ENCODE data around the gene NTN4.
"Not testable (repeated sequence)": the region's sequence is repeated elsewhere in the genome, so short reads cannot be mapped to it uniquely, and the experiment has no call there.

NTN4 gene

DNA sequence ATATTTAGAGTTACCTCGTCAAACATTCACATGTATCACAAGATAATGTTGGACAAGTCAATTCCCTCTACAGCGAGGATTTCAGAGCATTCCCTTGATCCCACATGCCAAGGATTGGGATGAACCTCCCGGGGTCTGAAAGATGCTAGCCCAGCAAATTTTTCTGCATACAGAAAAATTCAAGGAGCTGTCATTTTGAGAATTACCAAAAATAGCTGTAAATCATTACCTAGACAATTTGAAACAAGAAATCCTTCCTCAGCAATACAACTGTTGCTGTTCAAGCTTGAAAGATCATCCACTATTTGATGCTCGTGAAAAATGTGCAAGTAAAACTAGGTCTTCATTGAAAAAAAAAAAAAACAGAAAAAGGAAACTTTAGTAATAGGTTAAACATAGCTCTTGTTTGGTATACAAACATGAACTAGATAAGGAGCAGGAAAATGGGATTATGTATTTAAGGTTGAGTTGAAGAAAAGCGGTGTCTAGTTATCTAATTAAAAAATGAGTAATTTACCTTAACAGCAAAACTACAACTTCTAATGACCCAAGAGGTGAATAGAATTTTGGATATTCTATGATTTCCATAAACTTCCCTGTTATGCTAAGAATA lies 73.1 kb downstream of the NTN4 start:
- no peak for DNase-seq (ENCODE audit: extremely low read depth in 1 of 2, low read depth in 1 of 2)

DNA sequence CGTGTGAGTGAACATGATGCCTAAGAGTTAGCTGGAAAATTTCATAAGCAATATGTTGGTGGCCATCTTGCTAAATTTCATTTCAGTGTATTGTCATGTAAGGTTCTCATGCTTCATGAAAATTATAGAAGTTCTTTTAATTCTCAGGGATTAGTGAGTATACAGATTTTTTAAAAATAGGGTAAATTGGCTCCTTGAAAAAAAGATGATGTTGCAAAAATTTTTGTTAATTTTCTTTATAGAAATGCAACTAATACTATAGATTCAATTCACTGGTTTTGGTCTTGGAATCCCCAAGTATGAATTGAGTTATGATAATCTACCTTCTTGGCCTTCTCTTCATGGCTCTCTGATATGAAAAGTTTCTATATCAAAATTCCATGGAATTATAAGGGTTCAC lies 75.4 kb downstream of the NTN4 start:
- no peak for DNase-seq (ENCODE audit: extremely low read depth in 1 of 2, low read depth in 1 of 2)

DNA sequence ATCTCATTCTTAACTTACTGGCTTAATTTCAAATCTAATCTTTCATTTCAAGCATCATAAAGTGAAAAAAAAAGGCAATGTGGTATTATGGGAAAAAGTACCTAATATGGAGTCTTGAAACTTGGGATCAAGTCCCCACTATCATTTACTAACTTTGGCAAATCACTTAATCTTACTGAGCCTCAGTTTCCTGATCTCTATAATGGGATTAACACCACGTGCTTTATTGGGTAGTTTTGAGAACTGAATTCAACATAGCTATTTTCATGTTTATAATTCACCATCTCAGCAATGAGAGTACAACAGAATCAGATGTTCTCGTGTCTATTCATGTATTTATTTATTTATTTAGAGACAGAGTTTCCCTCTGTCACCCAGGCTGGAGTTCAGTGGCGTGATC lies 78.3 kb downstream of the NTN4 start:
- no peak for DNase-seq (ENCODE audit: extremely low read depth in 1 of 2, low read depth in 1 of 2)

DNA sequence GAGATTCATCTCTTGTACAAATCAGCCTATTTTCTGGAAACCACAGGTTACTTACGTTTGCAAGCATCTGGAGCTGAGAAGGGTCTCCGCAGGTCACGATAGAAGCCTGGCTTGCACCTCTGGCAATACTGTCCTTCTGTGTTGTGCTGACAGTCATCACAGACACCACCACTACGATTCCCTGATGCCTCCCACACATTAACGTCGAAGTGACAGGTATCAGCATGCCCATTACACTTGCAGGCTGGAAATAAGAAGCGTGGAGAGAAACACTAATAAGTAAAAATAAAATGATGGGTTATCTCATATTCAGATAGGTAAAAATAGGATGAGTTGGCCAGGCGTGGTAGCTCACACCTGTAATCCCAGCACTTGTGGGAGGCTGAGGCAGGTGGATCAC lies 80.2 kb downstream of the NTN4 start:
- DNase-seq (ENCODE audit: extremely low read depth in 1 of 2, low read depth in 1 of 2), result no peak

DNA sequence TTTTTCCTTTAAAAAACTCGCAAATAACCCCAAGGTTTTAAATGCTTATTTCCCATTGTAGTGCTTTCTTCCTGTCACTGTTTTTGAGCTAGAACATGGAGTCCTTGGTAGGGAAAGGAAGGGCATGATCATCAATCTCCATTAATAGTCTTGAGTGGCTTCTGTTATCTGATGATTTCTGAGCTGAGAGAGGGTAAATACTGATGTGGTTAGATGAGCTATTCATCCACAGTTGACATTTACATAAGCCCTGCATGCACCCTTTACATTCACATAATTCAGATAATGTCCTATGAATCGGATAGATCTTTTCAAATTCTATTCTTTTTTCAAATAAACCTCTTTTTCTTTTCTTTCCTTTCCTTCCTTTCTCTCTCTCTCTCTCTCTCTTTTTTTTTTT lies 81.4 kb downstream of the NTN4 start:
- no peak for DNase-seq (ENCODE audit: extremely low read depth in 1 of 2, low read depth in 1 of 2)

DNA sequence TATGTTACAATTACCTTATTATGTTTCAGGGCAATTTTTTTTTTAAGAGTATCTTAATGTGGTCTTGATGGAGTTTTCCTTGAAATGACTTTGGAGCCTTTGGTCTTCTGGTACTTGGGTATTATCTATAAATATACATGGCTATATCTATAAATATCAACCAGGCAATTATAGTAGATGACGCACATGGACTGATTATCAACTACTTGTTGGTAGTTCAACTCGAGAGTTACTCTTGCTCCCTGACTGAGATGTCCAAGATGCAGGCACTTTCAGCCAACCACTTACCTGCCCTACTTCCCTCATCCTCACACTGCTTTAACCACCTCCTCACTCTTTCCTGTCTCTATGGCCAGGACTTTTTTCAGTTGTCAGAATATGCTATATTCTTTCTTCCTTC lies 85.4 kb downstream of the NTN4 start:
- DNase-seq (ENCODE audit: extremely low read depth in 1 of 2, low read depth in 1 of 2), result no peak

DNA sequence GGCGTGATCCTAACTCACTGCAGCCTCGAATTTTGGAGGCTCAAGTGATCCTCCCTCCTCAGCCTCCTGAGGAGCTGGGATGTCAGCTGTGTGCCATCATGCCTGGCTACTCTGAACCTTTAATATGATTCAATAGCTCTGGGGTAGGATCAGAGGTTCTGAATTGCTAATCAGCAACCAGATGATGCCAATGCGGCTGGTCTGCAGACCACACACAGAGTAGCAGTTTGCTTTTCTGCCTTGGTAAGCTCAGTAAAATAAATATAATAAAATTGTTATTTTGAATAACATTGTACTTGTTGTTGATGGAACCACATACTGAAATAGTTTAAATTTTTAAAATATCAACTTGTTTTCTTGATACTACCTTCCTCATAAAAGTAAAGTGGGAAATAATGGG lies 86.6 kb downstream of the NTN4 start:
- DNase-seq (ENCODE audit: extremely low read depth in 1 of 2, low read depth in 1 of 2), result no peak

DNA sequence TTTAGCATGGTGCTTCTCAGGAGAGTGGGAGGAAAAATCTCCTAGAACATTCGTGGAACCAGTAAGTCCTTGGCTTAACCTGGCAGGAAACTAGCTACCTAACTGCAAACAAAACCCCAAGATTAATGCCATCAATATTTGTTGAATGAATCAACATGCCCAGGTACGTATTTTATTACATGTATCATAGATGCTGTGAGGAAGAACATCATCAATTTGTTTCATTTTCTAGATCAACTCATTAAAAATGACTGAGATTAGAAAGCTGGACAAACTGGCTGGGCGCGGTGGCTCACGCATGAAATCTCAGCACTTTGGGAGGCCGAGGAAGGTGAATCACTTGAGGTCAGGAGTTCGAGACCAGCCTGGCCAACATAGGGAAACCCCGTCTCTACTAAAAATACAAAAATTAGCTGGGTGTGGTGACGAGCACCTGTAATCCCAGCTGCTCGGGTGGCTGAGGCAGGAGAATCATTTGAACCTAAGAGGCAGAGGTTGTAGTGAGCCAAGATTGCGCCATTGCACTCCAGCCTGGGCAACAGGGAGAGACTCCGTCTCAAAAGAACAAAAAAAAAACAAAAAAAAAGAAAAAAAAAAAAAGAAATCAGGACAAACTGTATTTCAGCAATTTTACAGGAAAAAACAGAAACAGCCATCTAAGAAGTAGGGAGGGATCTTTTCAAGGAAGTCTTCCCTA lies 88.7 kb downstream of the NTN4 start:
- no peak for DNase-seq (ENCODE audit: extremely low read depth in 1 of 2, low read depth in 1 of 2)

DNA sequence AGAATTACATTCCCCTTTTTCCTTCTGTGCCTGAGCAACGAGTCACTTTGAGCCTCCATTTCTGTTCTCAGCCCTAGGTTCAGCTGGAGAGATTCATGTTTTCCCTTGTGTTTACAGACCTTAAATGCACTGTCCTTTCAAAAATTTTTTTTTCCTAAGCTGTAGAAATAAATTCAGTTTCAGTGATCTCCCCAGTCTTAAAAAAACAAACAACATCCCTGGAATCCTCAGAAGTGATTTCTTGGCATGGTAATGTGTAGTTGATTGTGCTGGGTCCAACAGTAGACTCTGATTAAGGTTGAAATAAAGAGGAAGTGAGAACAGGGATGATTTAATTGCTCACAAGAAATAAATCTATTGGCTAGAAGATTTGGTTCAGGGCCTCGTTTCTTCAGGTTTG lies 89.3 kb downstream of the NTN4 start:
- DNase-seq (ENCODE audit: extremely low read depth in 1 of 2, low read depth in 1 of 2), result no peak

DNA sequence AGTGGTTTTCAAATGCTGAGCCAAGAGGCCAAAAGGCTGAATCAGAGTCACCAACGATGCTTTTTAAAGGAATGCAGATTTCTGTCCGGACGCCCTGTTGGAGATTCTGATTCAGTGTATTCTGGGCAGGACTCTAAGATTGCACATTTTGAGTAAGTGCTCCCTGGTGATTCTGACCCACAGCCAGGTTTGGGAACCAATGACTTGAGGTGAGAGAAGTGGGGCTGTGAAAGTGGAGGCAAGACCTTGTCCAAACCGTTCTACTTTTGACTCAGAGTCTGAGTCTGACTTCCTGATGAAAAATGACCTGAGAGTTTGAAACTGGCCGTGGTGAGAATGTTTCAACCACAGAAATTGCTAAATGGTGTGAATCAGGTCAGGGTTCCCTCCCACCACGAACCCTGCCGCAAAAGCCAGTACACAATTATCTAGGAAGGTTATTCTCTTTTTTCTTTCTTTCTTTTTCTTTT lies 90.2 kb downstream of the NTN4 start:
- DNase-seq (ENCODE audit: extremely low read depth in 1 of 2, low read depth in 1 of 2), result no peak

DNA sequence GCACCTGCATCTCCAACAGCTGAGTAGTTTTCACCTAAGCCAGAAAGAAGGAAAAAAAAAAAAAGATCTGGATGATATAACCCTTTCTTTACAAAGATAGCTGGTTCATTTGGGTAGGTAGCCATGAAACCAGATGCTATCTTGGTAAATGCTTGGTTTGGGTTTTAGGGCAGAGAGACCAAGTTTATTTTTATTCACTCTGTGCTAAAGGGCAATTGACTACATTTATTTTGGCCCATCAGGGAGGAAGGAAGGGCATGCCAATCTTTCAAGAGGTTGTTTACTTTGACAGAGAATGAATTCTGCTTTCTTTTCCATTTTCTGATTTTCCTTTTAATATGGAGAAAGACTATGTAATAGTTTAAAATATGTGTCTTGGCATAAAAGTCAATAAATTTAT lies 91.0 kb downstream of the NTN4 start:
- DNase-seq (ENCODE audit: extremely low read depth in 1 of 2, low read depth in 1 of 2), result no peak

DNA sequence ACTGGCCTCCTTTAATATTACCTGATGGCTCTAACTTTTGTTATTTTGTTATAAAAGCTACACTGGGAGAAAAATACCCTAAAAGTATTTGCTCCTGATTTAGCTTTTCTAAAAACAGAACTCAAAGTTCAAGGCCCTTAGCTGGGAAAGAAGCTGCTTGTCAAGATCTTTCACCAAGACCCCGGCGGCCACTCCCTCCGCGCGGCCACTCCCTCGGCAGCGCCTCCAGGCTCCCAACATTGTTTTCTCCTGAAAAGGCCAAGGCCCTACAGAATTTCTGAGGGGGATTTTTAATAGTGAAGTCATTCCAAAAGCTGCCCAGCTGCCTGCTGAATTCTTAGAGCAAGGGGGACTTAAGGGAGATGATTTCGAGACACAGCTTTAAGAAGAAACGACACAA lies 96.4 kb downstream of the NTN4 start:
- DNase-seq (ENCODE audit: extremely low read depth in 1 of 2, low read depth in 1 of 2), result no peak

DNA sequence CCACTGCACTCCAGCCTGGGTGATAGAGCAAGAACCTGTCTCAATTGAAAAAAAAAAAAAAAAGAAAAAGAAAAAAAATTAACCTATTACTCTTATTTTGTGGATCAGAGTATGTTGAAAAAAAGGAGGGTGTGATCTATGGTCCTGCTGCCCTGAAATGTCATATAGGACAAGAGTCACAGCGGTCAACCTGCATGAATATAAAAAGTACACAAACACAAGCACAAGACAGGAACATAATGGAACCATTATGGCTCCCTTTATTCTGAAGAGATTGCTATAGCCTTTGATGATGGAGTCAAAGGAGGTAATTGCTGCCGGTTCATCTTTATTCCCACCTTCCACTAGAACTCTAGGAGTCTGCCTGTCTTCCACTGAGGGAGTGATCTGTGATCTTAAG lies 96.9 kb downstream of the NTN4 start:
- no peak for DNase-seq (ENCODE audit: extremely low read depth in 1 of 2, low read depth in 1 of 2)

DNA sequence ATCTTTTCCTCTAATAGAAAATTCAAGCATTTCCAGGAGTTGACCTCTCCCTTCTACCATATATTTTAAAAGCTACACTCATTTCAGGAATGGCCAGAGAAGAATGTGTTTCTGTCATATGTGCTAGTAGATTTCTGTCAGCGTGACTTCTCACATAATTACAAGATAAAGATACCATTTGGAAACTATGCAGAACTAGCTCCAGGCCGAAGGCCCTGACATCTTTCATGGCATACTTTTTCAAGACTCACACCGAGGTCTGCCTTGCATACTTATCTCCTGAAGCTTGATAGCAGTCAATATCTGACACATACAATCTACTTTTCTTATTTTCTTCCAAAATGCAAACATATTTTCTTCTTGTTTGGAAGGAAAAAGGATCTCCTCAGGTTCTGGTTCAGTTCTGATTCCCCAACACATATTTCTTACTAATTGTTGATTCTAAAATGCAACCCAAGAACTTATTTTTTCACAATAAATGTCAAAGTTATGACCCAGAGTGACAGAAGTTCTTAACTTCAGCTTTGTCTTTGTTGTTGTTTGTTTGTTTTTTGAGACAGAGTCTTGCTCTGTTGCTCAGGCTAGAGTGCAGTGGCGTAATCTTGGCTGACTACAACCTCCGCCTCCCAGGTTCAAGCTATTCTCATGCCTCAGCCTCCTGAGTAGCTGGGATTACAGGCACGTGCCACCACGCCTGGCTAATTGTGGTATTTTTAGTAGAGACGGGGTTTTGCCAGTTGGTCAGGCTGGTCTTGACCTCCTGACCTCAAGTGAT lies 99.5 kb downstream of the NTN4 start:
- no peak for DNase-seq (ENCODE audit: extremely low read depth in 1 of 2, low read depth in 1 of 2)

DNA sequence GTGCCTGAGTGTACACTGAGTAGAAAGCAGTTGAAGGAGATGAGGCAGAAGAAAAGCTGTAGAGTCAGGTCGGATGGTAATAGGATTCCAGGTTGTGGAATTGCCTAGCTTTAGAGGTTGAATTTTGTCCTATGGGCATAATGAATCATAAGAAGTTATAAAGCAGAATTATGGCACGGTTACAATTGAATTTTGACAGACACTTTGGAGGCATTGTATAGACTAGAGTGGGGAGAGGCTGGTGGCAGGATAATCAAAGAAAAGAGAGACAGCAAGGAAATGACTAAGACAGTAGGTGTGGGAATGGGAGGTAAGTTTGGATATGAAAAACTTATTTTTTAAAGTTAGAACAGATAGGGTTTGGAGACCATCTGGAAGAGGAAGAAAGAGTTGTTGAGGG lies 102.6 kb downstream of the NTN4 start:
- DNase-seq (ENCODE audit: extremely low read depth in 1 of 2, low read depth in 1 of 2), result no peak

DNA sequence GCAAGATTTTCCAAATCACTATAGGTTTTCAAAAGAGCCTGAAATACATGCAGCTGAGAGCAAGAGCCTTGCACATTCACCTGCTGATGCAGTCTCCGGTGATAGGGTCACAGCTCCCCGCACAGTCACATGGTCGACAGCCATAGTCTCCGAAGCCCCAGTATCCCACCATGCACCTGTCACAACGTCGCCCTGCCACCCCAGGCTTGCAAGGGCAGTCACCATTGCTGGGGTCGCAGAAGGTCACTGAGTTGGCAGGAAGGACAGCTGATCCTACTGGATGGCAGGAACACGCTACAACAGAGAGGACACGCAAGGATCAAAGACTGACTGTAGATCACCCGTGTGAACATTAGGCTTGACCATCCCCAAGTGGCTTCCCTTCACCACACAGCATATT lies 107.1 kb downstream of the NTN4 start:
- DNase-seq (ENCODE audit: extremely low read depth in 1 of 2, low read depth in 1 of 2), result no peak

DNA sequence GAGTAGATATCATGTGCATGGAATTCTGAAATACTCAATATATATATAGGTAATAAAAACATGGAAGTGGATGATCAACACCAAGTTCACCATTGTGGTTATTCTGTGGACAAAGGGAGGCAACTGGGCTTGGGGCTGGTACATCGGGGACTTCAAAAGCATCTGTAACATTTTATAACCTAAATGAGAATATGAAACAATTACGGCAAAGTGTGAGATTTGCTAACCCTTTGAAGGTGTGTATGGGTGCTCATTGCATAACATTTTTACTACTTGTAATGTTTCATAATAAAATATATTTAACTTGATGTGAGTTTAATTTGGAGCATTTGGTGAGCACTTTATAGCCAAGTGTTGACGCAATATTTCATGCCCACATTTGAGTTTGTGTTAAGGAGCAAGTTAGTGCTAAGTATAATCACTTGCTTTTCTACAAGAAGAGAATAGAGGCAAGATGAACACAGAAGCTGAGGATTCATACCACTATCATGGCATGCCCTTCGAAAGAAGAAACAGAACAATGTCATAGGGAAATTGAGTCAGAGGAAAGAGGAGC lies 109.3 kb downstream of the NTN4 start:
- DNase-seq (ENCODE audit: extremely low read depth in 1 of 2, low read depth in 1 of 2), result no peak

DNA sequence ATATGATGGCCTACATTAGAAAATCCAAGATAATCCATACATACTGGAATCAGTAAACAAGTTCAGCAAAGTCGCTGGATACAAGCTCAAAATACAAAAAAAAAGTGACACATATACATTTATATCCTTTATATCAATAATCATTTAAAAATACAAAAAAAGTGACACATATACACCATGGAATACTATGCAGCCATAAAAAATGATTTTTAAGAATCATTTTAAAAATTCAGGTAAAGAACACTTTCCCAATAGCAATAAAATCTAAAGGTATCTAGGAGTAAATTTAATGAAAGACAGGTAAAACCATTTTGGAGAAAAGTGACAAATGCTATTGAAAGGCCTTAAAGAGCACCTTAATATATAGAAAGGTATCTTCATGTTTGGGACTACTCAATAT lies 111.9 kb downstream of the NTN4 start:
- DNase-seq (ENCODE audit: extremely low read depth in 1 of 2, low read depth in 1 of 2), result no peak

DNA sequence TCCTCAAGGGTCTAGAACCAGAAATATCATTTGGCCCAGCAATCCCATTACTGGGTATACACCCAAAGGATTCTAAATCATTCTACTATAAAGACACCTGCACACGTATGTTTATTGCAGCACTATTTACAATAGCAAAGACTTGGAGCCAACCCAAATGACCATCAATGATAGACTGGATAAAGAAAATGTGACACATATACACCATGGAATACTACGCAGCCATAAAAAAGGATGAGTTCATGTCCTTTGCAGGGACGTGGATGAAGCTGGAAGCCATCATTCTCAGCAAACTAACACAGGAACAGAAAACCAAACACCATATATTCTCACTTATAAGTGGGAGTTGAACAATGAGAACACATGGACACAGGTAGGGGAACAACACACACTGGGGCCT lies 112.8 kb downstream of the NTN4 start:
- DNase-seq (ENCODE audit: extremely low read depth in 1 of 2, low read depth in 1 of 2), result not testable (repeated sequence)

DNA sequence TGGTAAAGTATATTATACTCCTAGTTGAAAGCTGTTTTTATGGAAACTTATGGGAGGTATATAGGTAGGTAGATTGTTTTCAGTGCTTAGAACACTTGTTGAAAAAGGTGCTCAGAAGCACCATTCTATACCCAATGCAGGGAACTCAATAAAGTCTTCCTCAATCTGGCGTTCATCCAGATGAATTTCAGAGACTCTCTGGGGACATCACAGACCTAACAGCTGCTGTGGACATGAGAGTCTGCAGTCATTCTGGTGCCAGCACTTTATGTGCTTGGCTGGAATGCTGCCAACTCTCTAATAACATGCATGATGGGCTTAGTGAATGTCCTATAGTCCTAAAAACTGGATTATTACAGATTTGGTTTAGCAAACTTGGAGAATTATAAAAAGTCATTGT lies 115.9 kb downstream of the NTN4 start:
- DNase-seq (ENCODE audit: extremely low read depth in 1 of 2, low read depth in 1 of 2), result no peak

DNA sequence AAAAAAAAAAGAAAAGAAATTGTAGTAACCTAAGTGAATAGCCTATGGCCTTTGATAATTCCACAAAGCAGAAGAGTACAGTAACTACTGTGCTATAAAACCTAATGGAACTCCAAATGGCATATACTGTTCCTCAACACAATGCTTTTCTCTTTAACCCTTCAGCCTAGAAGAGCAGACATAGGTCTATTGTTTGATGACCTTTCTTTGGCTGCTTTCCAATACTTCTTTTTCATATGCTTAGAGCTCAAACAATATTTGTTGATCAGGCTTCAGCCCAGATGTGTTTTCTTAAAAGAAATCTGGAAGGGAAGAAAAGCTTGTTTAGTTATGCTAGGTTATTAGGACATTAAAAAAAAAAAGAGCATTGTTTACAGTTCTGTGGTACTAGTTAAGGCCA lies 116.4 kb downstream of the NTN4 start:
- DNase-seq (ENCODE audit: extremely low read depth in 1 of 2, low read depth in 1 of 2), result no peak

DNA sequence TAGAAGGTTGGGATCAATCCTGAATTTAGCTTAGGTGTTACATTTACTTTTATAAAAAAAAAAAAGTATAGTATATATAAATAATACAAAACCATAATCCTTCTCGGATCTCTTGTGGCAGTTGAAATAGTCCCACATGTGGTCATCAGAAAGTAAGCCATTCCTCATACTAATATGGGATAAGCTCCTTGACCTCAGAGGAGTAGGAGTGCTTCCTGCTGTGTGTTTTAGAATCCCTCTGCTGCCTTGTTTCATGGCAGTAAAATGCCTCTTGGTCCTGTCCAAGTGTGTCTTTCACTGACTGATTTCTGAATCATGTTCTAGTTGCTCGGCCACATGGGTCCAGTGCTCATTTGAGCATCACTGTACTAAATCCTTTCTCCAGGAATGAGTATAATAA lies 117.0 kb downstream of the NTN4 start:
- DNase-seq (ENCODE audit: extremely low read depth in 1 of 2, low read depth in 1 of 2), result no peak
